Measurements from ENCODE around the gene TMEM132D. TPM values are rescaled to one million over a fixed set of nuclear protein-coding genes. Genes with fewer than 3 reads are reported as not detected.

Gene TMEM132D
- total and polyA plus RNA-seq, 2 donors (not counting 3 experiments of a cell fraction or from before 2014, with no cell fraction given) = not detected

DNA sequence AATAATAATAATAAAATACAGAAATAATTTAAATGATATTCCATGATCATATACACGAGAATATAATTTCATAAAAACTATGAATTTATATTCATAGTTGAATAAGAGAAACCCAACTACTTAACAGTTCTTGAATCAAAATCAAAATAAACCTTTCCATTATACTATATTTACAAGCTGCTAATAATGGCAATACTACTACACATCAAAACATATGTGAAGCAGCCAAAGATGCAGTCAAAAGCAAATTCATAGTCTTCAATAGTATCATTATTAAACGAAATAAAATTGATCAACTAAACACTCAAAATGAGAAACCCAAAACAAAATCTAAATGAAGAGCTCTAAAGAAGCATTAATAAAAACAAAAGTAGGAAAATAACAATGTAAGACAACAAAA, 197.1 kb downstream of the TMEM132D start:
- intact Hi-C loops (cut with micrococcal nuclease) (no loop called here), dilution Hi-C loops (cut with MboI; ENCODE audit: extremely low pct_ligation_motif_present, low sequenced_read_pairs) (no loop called here)
- ChIA-PET CTCF (no interaction called here), POLR2A (no interaction called here)
- H3K4me2 ChIP-seq (ENCODE audit: insufficient read depth, low read length) = no peak overlapping the region
- no peaks in the 10 kb centered on the region for H3K4me1 ChIP-seq (ENCODE audit: control insufficient read depth, extremely low read depth, insufficient read depth, low read length)
- H3K9me3 ChIP-seq (replicated peaks; ENCODE audit: control insufficient read depth, insufficient read depth, low read length) = peaks cover 7% of the 10 kb centered on the region
- DNase-seq (ENCODE audit: low read depth, low spot score) = no peak
- FAIRE-seq = no peak
- no peak overlapping the region for H3K4me3 ChIP-seq (replicated peaks in 1 of 3; ENCODE audit: insufficient read depth in 1 of 3, low read depth in 1 of 3, low read length in 3 of 3)
- BruUV-seq (replicated peaks) = no TSS peak
- no peaks in the 10 kb centered on the region for H3K27me3 ChIP-seq (ENCODE audit: control insufficient read depth in 2 of 2, insufficient read depth in 2 of 2, low read length in 2 of 2)
- H3K9me1 ChIP-seq (replicated peaks; ENCODE audit: control insufficient read depth, extremely low read depth, insufficient read depth, low read length) = no peaks in the 10 kb centered on the region
- no peak overlapping the region for H3K9ac ChIP-seq (replicated peaks; ENCODE audit: extremely low read depth, insufficient read depth, low read length)
- TF ChIP-seq POLR2A (IDR thresholded peaks at IDR 0.05; ENCODE audit: low read depth, low read length) (no peak), EZH2 (IDR thresholded peaks at IDR 0.05; ENCODE audit: borderline replicate concordance, low read depth, low read length, severe bottlenecking) (no peak), POLR2AphosphoS5 (IDR thresholded peaks at IDR 0.05; ENCODE audit: insufficient read depth, low read depth, low read length) (no peak)
- TF ChIP-seq, protein P1, sequence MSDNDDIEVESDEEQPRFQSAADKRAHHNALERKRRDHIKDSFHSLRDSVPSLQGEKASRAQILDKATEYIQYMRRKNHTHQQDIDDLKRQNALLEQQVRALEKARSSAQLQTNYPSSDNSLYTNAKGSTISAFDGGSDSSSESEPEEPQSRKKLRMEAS (IDR thresholded peaks at IDR 0.05; ENCODE audit: insufficient read depth, insufficient read length) = no peak
- TF ChIP-seq, protein P2, sequence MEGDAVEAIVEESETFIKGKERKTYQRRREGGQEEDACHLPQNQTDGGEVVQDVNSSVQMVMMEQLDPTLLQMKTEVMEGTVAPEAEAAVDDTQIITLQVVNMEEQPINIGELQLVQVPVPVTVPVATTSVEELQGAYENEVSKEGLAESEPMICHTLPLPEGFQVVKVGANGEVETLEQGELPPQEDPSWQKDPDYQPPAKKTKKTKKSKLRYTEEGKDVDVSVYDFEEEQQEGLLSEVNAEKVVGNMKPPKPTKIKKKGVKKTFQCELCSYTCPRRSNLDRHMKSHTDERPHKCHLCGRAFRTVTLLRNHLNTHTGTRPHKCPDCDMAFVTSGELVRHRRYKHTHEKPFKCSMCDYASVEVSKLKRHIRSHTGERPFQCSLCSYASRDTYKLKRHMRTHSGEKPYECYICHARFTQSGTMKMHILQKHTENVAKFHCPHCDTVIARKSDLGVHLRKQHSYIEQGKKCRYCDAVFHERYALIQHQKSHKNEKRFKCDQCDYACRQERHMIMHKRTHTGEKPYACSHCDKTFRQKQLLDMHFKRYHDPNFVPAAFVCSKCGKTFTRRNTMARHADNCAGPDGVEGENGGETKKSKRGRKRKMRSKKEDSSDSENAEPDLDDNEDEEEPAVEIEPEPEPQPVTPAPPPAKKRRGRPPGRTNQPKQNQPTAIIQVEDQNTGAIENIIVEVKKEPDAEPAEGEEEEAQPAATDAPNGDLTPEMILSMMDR (IDR thresholded peaks at IDR 0.05; ENCODE audit: extremely low read depth in 1 of 2, insufficient read depth in 1 of 2, low read depth in 1 of 2, low read length in 2 of 2) = no peak
- H3K27ac ChIP-seq (ENCODE audit: insufficient read depth, low read depth, low read length) = no peak overlapping the region
- no peaks in the 10 kb centered on the region for H3K79me2 ChIP-seq (ENCODE audit: control insufficient read depth, insufficient read depth, low read length)
- no peak overlapping the region for H2AFZ ChIP-seq (ENCODE audit: low read depth, low read length)
- H4K20me1 ChIP-seq (replicated peaks; ENCODE audit: control insufficient read depth, extremely low read depth, insufficient read depth, low read length) = no peaks in the 10 kb centered on the region
- no peaks in the 10 kb centered on the region for H3K36me3 ChIP-seq (ENCODE audit: control insufficient read depth in 2 of 2, extremely low read depth in 1 of 2, insufficient read depth in 2 of 2, low read length in 2 of 2)

DNA sequence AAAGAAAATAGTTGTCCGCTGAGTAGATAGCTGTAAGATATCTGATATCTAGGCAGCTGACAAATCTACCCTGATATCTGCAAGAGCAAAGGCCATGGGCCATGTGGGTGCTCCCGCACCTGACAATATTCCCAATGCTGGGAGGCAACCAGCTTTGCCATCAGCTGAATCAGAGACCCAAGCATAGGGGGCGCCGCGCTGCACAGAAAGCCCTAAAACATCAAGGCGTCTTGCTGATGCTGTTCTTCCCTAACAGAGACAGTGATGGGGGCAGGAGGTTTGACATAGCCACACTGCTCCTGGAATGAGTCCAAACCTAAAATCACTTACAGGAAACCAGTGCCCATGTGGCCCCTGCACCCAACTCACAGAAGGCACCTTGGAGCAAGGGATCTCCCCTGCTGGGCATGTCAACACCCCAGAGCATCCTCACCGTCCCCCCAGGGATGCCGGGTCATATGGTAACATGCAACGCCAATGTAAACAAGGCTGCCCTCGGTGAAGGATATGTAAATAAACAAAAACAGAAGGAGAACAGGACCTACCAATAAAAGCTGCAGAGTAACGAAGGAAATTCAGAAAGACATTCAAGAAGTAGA, 199.5 kb downstream of the TMEM132D start:
- no peaks in the 10 kb centered on the region for H3K4me1 ChIP-seq (ENCODE audit: control insufficient read depth, extremely low read depth, insufficient read depth, low read length)
- BruUV-seq (replicated peaks) = no TSS peak
- DNase-seq (ENCODE audit: low read depth, low spot score) = no peak
- H2AFZ ChIP-seq (ENCODE audit: low read depth, low read length) = no peak overlapping the region
- POLR2A ChIA-PET = no interaction called here
- no peak for FAIRE-seq
- no peaks in the 10 kb centered on the region for H3K27me3 ChIP-seq (ENCODE audit: control insufficient read depth in 2 of 2, insufficient read depth in 2 of 2, low read length in 2 of 2)
- TF ChIP-seq MYC (IDR thresholded peaks at IDR 0.05; ENCODE audit: low read depth, low read length) = no peak
- TF ChIP-seq GATA2 (IDR thresholded peaks at IDR 0.05; ENCODE audit: insufficient read depth, insufficient read length, low read depth, low read length) = no peak
- no peak for TF ChIP-seq JUN (IDR thresholded peaks at IDR 0.05; ENCODE audit: borderline replicate concordance, insufficient read depth, insufficient read length, low read depth)
- no peak for TF ChIP-seq EZH2 (IDR thresholded peaks at IDR 0.05; ENCODE audit: borderline replicate concordance, low read depth, low read length, severe bottlenecking)
- no peak for TF ChIP-seq POLR2AphosphoS5 (IDR thresholded peaks at IDR 0.05; ENCODE audit: insufficient read depth, low read depth, low read length)
- TF ChIP-seq POLR2A (IDR thresholded peaks at IDR 0.05; ENCODE audit: low read depth, low read length) = no peak
- TF ChIP-seq, protein P1 (IDR thresholded peaks at IDR 0.05; ENCODE audit: insufficient read depth, insufficient read length) = no peak
- TF ChIP-seq, protein P2 (IDR thresholded peaks at IDR 0.05; ENCODE audit: extremely low read depth in 1 of 2, insufficient read depth in 1 of 2, low read depth in 1 of 2, low read length in 2 of 2) = no peak
- no peak for TF ChIP-seq FOS (IDR thresholded peaks at IDR 0.05; ENCODE audit: borderline replicate concordance, insufficient read depth, low read length)
- H3K9me3 ChIP-seq (replicated peaks; ENCODE audit: control insufficient read depth, insufficient read depth, low read length) = peaks cover 7% of the 10 kb centered on the region
- H3K27ac ChIP-seq (ENCODE audit: insufficient read depth, low read depth, low read length) = no peak overlapping the region
- no peak overlapping the region for H3K4me2 ChIP-seq (ENCODE audit: insufficient read depth, low read length)
- dilution Hi-C loops (cut with MboI; ENCODE audit: extremely low pct_ligation_motif_present, low sequenced_read_pairs) (no loop called here), intact Hi-C loops (cut with micrococcal nuclease) (no loop called here)
- no peaks in the 10 kb centered on the region for H3K79me2 ChIP-seq (ENCODE audit: control insufficient read depth, insufficient read depth, low read length)
- no peaks in the 10 kb centered on the region for H4K20me1 ChIP-seq (replicated peaks; ENCODE audit: control insufficient read depth, extremely low read depth, insufficient read depth, low read length)
- no peaks in the 10 kb centered on the region for H3K36me3 ChIP-seq (ENCODE audit: control insufficient read depth in 2 of 2, extremely low read depth in 1 of 2, insufficient read depth in 2 of 2, low read length in 2 of 2)
- CTCF ChIA-PET = no interaction called here
- no peak overlapping the region for H3K9ac ChIP-seq (replicated peaks; ENCODE audit: extremely low read depth, insufficient read depth, low read length)
- no peaks in the 10 kb centered on the region for H3K9me1 ChIP-seq (replicated peaks; ENCODE audit: control insufficient read depth, extremely low read depth, insufficient read depth, low read length)
- H3K4me3 ChIP-seq (replicated peaks in 1 of 3; ENCODE audit: insufficient read depth in 1 of 3, low read depth in 1 of 3, low read length in 3 of 3) = no peak overlapping the region
